HepG2 (cell line): ENCODE data around the gene NDOR1. TPM values are rescaled to one million over a fixed set of nuclear protein-coding genes. Genes with fewer than 3 reads are reported as not detected.

Experiments used
- ARHGAP35 ChIP-seq: sonication (generic); formaldehyde crosslinking; IDR thresholded peaks from 2 replicates; pipeline ENCODE4 v1.9.0; 2022; ENCODE audit warnings: mild to moderate bottlenecking, inconsistent platforms, moderate library complexity, missing genetic modification reagents, borderline replicate concordance
- ATRX ChIP-seq: sonication (generic); formaldehyde crosslinking; IDR thresholded peaks from 2 replicates; pipeline ENCODE4 v1.4.0; 2020; ENCODE audit warnings: missing genetic modification reagents, borderline replicate concordance
- EP300 ChIP-seq, 3 experiments: sonication (generic) in 1 of 3; formaldehyde crosslinking in 1 of 3; IDR thresholded peaks; 2 replicates each; pipeline versions ENCODE4 v1.5.1 to v1.6.1; 2011 to 2020; ENCODE audit warnings: low read depth in 2 of 3, low read length in 2 of 3, borderline replicate concordance in 1 of 3, improper control_type of control experiment in 1 of 3, mild to moderate bottlenecking in 1 of 3, missing genetic modification reagents in 1 of 3, moderate library complexity in 1 of 3
- GLMP ChIP-seq: sonication (generic); formaldehyde crosslinking; IDR thresholded peaks from 2 replicates; pipeline ENCODE4 v1.9.0; 2021; ENCODE audit warnings: missing genetic modification reagents, mild to moderate bottlenecking, borderline replicate concordance
- GZF1 ChIP-seq: sonication (generic); formaldehyde crosslinking; IDR thresholded peaks from 2 replicates; pipeline ENCODE4 v1.5.1; 2020; ENCODE audit warnings: mild to moderate bottlenecking, missing genetic modification reagents
- HOXD1 ChIP-seq: sonication (generic); formaldehyde crosslinking; IDR thresholded peaks from 2 replicates; pipeline ENCODE4 v1.5.0; 2020; ENCODE audit warnings: missing genetic modification reagents
- KDM3A ChIP-seq: IDR thresholded peaks from 2 replicates; pipeline ENCODE4 v1.6.1; 2018; ENCODE audit warnings: low read depth, missing compliant biosample characterization
- MIER3 ChIP-seq: IDR thresholded peaks from 2 replicates; pipeline ENCODE4 v1.6.1; 2016; ENCODE audit warnings: missing compliant biosample characterization, borderline replicate concordance
- MTF1 ChIP-seq: sonication (generic); formaldehyde crosslinking; IDR thresholded peaks from 2 replicates; pipeline ENCODE4 v1.5.0; 2020; ENCODE audit warnings: missing genetic modification reagents
- NR1H2 ChIP-seq: sonication (generic); formaldehyde crosslinking; IDR thresholded peaks from 2 replicates; pipeline ENCODE4 v1.8.1; 2022; ENCODE audit warnings: low read depth, missing genetic modification reagents, borderline replicate concordance
- SATB2 ChIP-seq: sonication (generic); formaldehyde crosslinking; IDR thresholded peaks from 2 replicates; pipeline ENCODE4 v1.5.0; 2020; ENCODE audit warnings: missing genetic modification reagents
- TFDP1 ChIP-seq: IDR thresholded peaks from 2 replicates; pipeline ENCODE4 v1.6.1; 2016; ENCODE audit warnings: missing compliant biosample characterization, missing genetic modification reagents, borderline replicate concordance
- THAP8 ChIP-seq: sonication (generic); formaldehyde crosslinking; IDR thresholded peaks from 2 replicates; pipeline ENCODE4 v1.5.1; 2020; ENCODE audit warnings: missing genetic modification reagents, mild to moderate bottlenecking, borderline replicate concordance
- ZBTB25 ChIP-seq: IDR thresholded peaks from 2 replicates; pipeline ENCODE4 v1.6.1; 2018; ENCODE audit warnings: missing genetic modification reagents
- ZFX ChIP-seq: sonication (generic); formaldehyde crosslinking; IDR thresholded peaks from 2 replicates; pipeline ENCODE4 v1.4.0; 2020; ENCODE audit warnings: mild to moderate bottlenecking, low read depth, missing genetic modification reagents, moderate library complexity
- ZKSCAN5 ChIP-seq: sonication (generic); formaldehyde crosslinking; IDR thresholded peaks from 2 replicates; pipeline ENCODE4 v1.5.1; 2020; ENCODE audit warnings: mild to moderate bottlenecking, missing genetic modification reagents
- ZNF33A ChIP-seq: sonication (generic); formaldehyde crosslinking; IDR thresholded peaks from 2 replicates; pipeline ENCODE4 v1.5.1; 2020; ENCODE audit warnings: missing genetic modification reagents, mild to moderate bottlenecking, moderate library complexity, borderline replicate concordance
- ZNF367 ChIP-seq: sonication (generic); formaldehyde crosslinking; IDR thresholded peaks from 2 replicates; pipeline ENCODE4 v1.4.0; 2020; ENCODE audit warnings: missing genetic modification reagents, borderline replicate concordance
- ZNF451 ChIP-seq: sonication (generic); formaldehyde crosslinking; IDR thresholded peaks from 2 replicates; pipeline ENCODE4 v1.5.0; 2020; ENCODE audit warnings: mild to moderate bottlenecking, missing genetic modification reagents
- ZNF597 ChIP-seq: sonication (generic); formaldehyde crosslinking; IDR thresholded peaks from 2 replicates; pipeline ENCODE4 v1.5.0; 2020; ENCODE audit warnings: missing genetic modification reagents
- ZNF616 ChIP-seq: sonication (generic); formaldehyde crosslinking; IDR thresholded peaks from 2 replicates; pipeline ENCODE4 v1.5.0; 2020; ENCODE audit warnings: low read depth, mild to moderate bottlenecking, missing genetic modification reagents
- polyA plus RNA-seq, 8 experiments: library from polyadenylated mRNA; depleted of rRNA in 3 of 8; stranded (reverse) in 7 of 8; unstranded in 1 of 8; fragments of >200 nt; fragmentation: Illumina TruSeq in 4 of 8; extraction: Trizol in 4 of 8; gene quantifications; 2 replicates each; pipeline versions ENCODE4 v1.2.1 to v1.2.3, GENCODE V29; 2011 to 2016; ENCODE audit warnings: low read depth in 4 of 8, missing spikeins in 1 of 8, mixed read lengths in 1 of 8; ENCODE audit not compliant: insufficient read depth in 1 of 8
- total RNA-seq, 5 experiments: library from RNA; depleted of rRNA; stranded (reverse); fragments of >200 nt; fragmentation: Illumina TruSeq; extraction: Trizol; gene quantifications; 2 replicates each; pipeline ENCODE4 v1.2.3, GENCODE V29; 2016; ENCODE audit warnings: low read depth in 1 of 5

NDOR1 gene
- total and polyA plus RNA-seq, 2 of the 13 experiments (the other 11 are each of a cell fraction or from before 2014, with no cell fraction given): 3.6 to 8.7 TPM

GRCh38 chr9:137188490-137189296 is 16.8 kb upstream of the NDOR1 start, which contains the start of the genes ANAPC2 and SSNA1 (continued):
- 0 out of 2 replicates have a peak, but pooled peaks have one; percentile 25 for TF ChIP-seq SATB2 (CRISPR knock-in tag)
- TF ChIP-seq GLMP (CRISPR knock-in tag): no peak
- TF ChIP-seq ZFX (CRISPR knock-in tag): peak; percentile 93
- TF ChIP-seq ZNF367 (CRISPR knock-in tag): no peak
- peak; percentile 41; the same call in 1 of the 2 replicates for TF ChIP-seq HOXD1 (CRISPR knock-in tag)
- TF ChIP-seq MIER3 (CRISPR knock-in tag): peak; percentile 91; the same call in 1 of the 2 replicates
- TF ChIP-seq ZNF616 (CRISPR knock-in tag): no peak
- no peak; the same call in 1 of the 2 replicates for TF ChIP-seq ATRX (CRISPR knock-in tag)
- peak; percentile 80 for TF ChIP-seq KDM3A (CRISPR knock-in tag)
- TF ChIP-seq ZNF597 (CRISPR knock-in tag): peak; percentile 84; the same call in 1 of the 2 replicates
- peak; percentile 21; the same call in 1 of the 2 replicates for TF ChIP-seq MTF1 (CRISPR knock-in tag)
- no peak for TF ChIP-seq ZKSCAN5 (CRISPR knock-in tag)
- TF ChIP-seq TFDP1 (CRISPR knock-in tag): peak; percentile 69; the same call in 1 of the 2 replicates
- TF ChIP-seq ZBTB25 (CRISPR knock-in tag): peak; percentile 68; the same call in 1 of the 2 replicates
- no peak for TF ChIP-seq GZF1 (CRISPR knock-in tag)
- TF ChIP-seq ARHGAP35 (CRISPR knock-in tag): 0 out of 2 replicates have a peak, but pooled peaks have one; percentile 59
- no peak for TF ChIP-seq THAP8 (CRISPR knock-in tag)
- TF ChIP-seq ZNF451 (CRISPR knock-in tag): peak; percentile 89
- TF ChIP-seq ZNF33A (CRISPR knock-in tag): no peak
- peak in 1 of 2 experiments; percentile 18; a peak in 1 of 4 replicates for TF ChIP-seq EP300 (IDR thresholded peaks at IDR 0.05; ENCODE audit: low read depth in 2 of 2, low read length in 2 of 2)
- peak; percentile 71; the same call in 1 of the 2 replicates for TF ChIP-seq EP300 (CRISPR knock-in tag; IDR thresholded peaks at IDR 0.05; ENCODE audit: borderline replicate concordance)
- TF ChIP-seq NR1H2 (CRISPR knock-in tag): 0 out of 2 replicates have a peak, but pooled peaks have one; percentile 50
